HG02610 (cell line): ENCODE measurements around the gene CEP70.
"Not testable (repeated sequence)": the region's sequence is repeated elsewhere in the genome, so short reads cannot be mapped to it uniquely, and the experiment has no call there.

Experiments used
- ATAC-seq: cut with Tn5 transposase; IDR thresholded peaks from one replicate; pipeline ENCODE4 v1.9.1; 2021; ENCODE audit warnings: mild to moderate bottlenecking, moderate library complexity; ENCODE audit not compliant: unreplicated experiment

Gene CEP70

GRCh38 chr3:138594150-138594934 is at the start of gene CEP70:
Gene CEP70, minus strand, starts transcription at chr3:138594260. Its CDS starts 21,333 bp downstream, at chr3:138572927.
- ATAC-seq, result peak; percentile 89

- no peak for ATAC-seq
Measured at GRCh38 chr3:138642927-138643253, 48.8 kb upstream of the CEP70 start.

GRCh38 chr3:138642226-138642926 is 48.3 kb upstream of the CEP70 start:
- ATAC-seq, result no peak

- ATAC-seq, result no peak
Measured at GRCh38 chr3:138640537-138640936, 46.5 kb upstream of the CEP70 start.

GRCh38 chr3:138638641-138639040 is 44.6 kb upstream of the CEP70 start:
- ATAC-seq, result no peak

- ATAC-seq, result no peak
Measured at GRCh38 chr3:138629526-138629925, 35.5 kb upstream of the CEP70 start.

- ATAC-seq, result no peak
Measured at GRCh38 chr3:138625707-138626365, 31.8 kb upstream of the CEP70 start.

GRCh38 chr3:138624518-138624917 is 30.5 kb upstream of the CEP70 start:
- no peak for ATAC-seq

- ATAC-seq, result no peak
Measured at GRCh38 chr3:138620431-138620830, 26.4 kb upstream of the CEP70 start.

- ATAC-seq, result no peak
Measured at GRCh38 chr3:138615462-138615861, 21.4 kb upstream of the CEP70 start.

GRCh38 chr3:138609898-138610266 is 15.8 kb upstream of the CEP70 start:
- no peak for ATAC-seq

GRCh38 chr3:138608322-138609135 is 14.5 kb upstream of the CEP70 start, which contains the start of gene FAIM:
Gene FAIM, plus strand, starts transcription at chr3:138608771. Its CDS starts 10,956 bp downstream, at chr3:138619727.
- peak; percentile 67 for ATAC-seq

GRCh38 chr3:138604106-138604595 is 10.1 kb upstream of the CEP70 start:
- ATAC-seq, result not testable (repeated sequence)

- not testable (repeated sequence) for ATAC-seq
Measured at GRCh38 chr3:138601661-138602060, 7.6 kb upstream of the CEP70 start.

GRCh38 chr3:138600100-138600745 is 6.2 kb upstream of the CEP70 start:
- ATAC-seq, result no peak

- no peak for ATAC-seq
Measured at GRCh38 chr3:138598534-138598933, 4.5 kb upstream of the CEP70 start.

- ATAC-seq, result not testable (repeated sequence)
Measured at GRCh38 chr3:138597186-138597976, 3.3 kb upstream of the CEP70 start.

- no peak for ATAC-seq
Measured at GRCh38 chr3:138594935-138595610, 1.0 kb upstream of the CEP70 start.
